SK-N-SH (cell line): Measurements from ENCODE around the gene CPAMD8. TPM values are rescaled to one million over a fixed set of nuclear protein-coding genes. Genes with fewer than 3 reads are reported as not detected.

Experiments
- CTCF ChIA-PET: fragments of 300-600, 350-600 bp; formaldehyde crosslinking; extraction: SDS; loops from one replicate; lab custom pipeline; 2021; lab: Yijun Ruan, JAX
- POLR2A ChIA-PET: fragments of 350-600 bp; sonication (Branson Sonifier 250); formaldehyde crosslinking; extraction: SDS; loops from one replicate; lab custom pipeline; 2020; ENCODE audit warnings: antibody characterized with exemption, inconsistent platforms; lab: Yijun Ruan, JAX
- DNase-seq: peaks from one replicate; pipeline ENCODE4 v3.0.0; 2012
- H2AFZ ChIP-seq: fragments of 200-600 bp; sonication (generic); 2 replicates; pipeline ENCODE4 v1.8.1; 2016; ENCODE audit warnings: antibody characterized with exemption, mild to moderate bottlenecking, low read depth
- H3F3A ChIP-seq: fragments of 200-600 bp; sonication (generic); replicated peaks from 2 replicates; pipeline ENCODE3; 2016; ENCODE audit warnings: antibody characterized with exemption, mild to moderate bottlenecking; ENCODE audit not compliant: insufficient read depth
- H3K27ac ChIP-seq, 2 experiments: fragments of 200-500 bp in 1 of 2; fragments of 200-600 bp in 1 of 2; sonication (Bioruptor generic) in 1 of 2; sonication (generic), shearing (Covaris generic) in 1 of 2; 2 replicates each; pipeline versions ENCODE4 v1.5.1 to v1.6.1; 2014 to 2016; ENCODE audit warnings: low read depth in 2 of 2, inconsistent platforms in 1 of 2, low read length in 1 of 2, mild to moderate bottlenecking in 1 of 2, mixed read lengths in 1 of 2
- H3K27me3 ChIP-seq: fragments of 200-600 bp; sonication (generic), shearing (Covaris generic); 2 replicates; pipeline ENCODE4 v1.6.1; 2016; ENCODE audit warnings: mixed run types; ENCODE audit not compliant: insufficient read depth
- H3K36me3 ChIP-seq, 2 experiments: fragments of 200-500 bp in 1 of 2; fragments of 200-600 bp in 1 of 2; sonication (Bioruptor generic) in 1 of 2; sonication (generic) in 1 of 2; replicated peaks in 1 of 2; 2 replicates each; pipeline versions ENCODE3 to v1.5.1; 2014 to 2016; ENCODE audit warnings: low read length in 1 of 2, mild to moderate bottlenecking in 1 of 2; ENCODE audit not compliant: insufficient read depth in 2 of 2, control insufficient read depth in 1 of 2
- H3K4me1 ChIP-seq, 2 experiments: fragments of 200-500 bp in 1 of 2; fragments of 200-600 bp in 1 of 2; sonication (Bioruptor generic) in 1 of 2; sonication (generic), shearing (Covaris generic) in 1 of 2; 2 replicates each; pipeline versions ENCODE4 v1.5.1 to v1.6.1; 2014 to 2016; ENCODE audit warnings: low read depth in 1 of 2, low read length in 1 of 2, mixed run types in 1 of 2; ENCODE audit not compliant: insufficient read depth in 2 of 2, control insufficient read depth in 1 of 2
- H3K4me2 ChIP-seq: fragments of 200-600 bp; sonication (generic), shearing (Covaris generic); 2 replicates; pipeline ENCODE4 v1.6.1; 2017; ENCODE audit warnings: mixed run types
- H3K4me3 ChIP-seq, 2 experiments: fragments of 200-500 bp in 1 of 2; fragments of 200-600 bp in 1 of 2; sonication (Bioruptor generic) in 1 of 2; sonication (generic), shearing (Covaris generic) in 1 of 2; 2 replicates each; pipeline versions ENCODE4 v1.5.1 to v1.8.1; 2014 to 2016; ENCODE audit warnings: low read depth in 2 of 2, inconsistent platforms in 1 of 2, low read length in 1 of 2, mild to moderate bottlenecking in 1 of 2, mixed read lengths in 1 of 2, moderate library complexity in 1 of 2
- H3K79me2 ChIP-seq: fragments of 200-600 bp; sonication (generic); 2 replicates; pipeline ENCODE4 v1.8.1; 2017; ENCODE audit warnings: mild to moderate bottlenecking; ENCODE audit not compliant: insufficient read depth
- H3K9ac ChIP-seq: fragments of 200-600 bp; sonication (generic); 2 replicates; pipeline ENCODE4 v1.6.1; 2017; ENCODE audit warnings: mixed run types
- H3K9me2 ChIP-seq: fragments of 200-600 bp; sonication (generic); 2 replicates; pipeline ENCODE4 v1.6.1; 2017; ENCODE audit warnings: mixed run types
- H3K9me3 ChIP-seq: fragments of 200-600 bp; sonication (generic); 2 replicates; pipeline ENCODE4 v1.6.1; 2017; ENCODE audit warnings: mixed run types, mild to moderate bottlenecking, moderate library complexity
- H4K20me1 ChIP-seq: fragments of 200-600 bp; sonication (generic); 2 replicates; pipeline ENCODE4 v1.6.1; 2017; ENCODE audit warnings: mild to moderate bottlenecking, mixed run types; ENCODE audit not compliant: insufficient read depth
- EZH2phosphoT487 ChIP-seq: fragments of 200-600 bp; sonication (generic); IDR thresholded peaks from 2 replicates; pipeline ENCODE4 v1.6.1; 2017; ENCODE audit warnings: low read depth, mixed run types, mild to moderate bottlenecking, antibody characterized with exemption, moderate library complexity, borderline replicate concordance
- FOSL2 ChIP-seq: IDR thresholded peaks from 2 replicates; pipeline ENCODE4 v1.4.0; 2012; ENCODE audit warnings: low read depth, mild to moderate bottlenecking, moderate library complexity, borderline replicate concordance
- FOXJ3 ChIP-seq: sonication (generic); formaldehyde crosslinking; IDR thresholded peaks from 2 replicates; pipeline ENCODE4 v1.5.1; 2020; ENCODE audit warnings: mild to moderate bottlenecking, missing genetic modification reagents
- MXI1 ChIP-seq: IDR thresholded peaks from 2 replicates; pipeline ENCODE4 v1.6.1; 2012; ENCODE audit warnings: mild to moderate bottlenecking, low read depth, low read length, improper control_type of control experiment
- NRF1 ChIP-seq: IDR thresholded peaks from 2 replicates; pipeline ENCODE4 v1.6.1; 2012; ENCODE audit warnings: low read depth, mild to moderate bottlenecking, low read length
- WGBS: methylation state at CpG from one replicate; pipeline ENCODE4 v1.1.6; 2017; ENCODE audit warnings: low lambda C conversion rate; 5-methylcytosine and 5-hydroxymethylcytosine counted together
- polyA plus RNA-seq, 3 experiments: library from polyadenylated mRNA; depleted of rRNA; stranded (reverse); fragments of >200 nt; gene quantifications; 2 replicates each; pipeline ENCODE4 v1.2.3, GENCODE V29; 2012
- TF ChIP-seq, protein P1 (sequence below): fragments of 200-600 bp; sonication (generic); IDR thresholded peaks from 2 replicates; pipeline ENCODE4 v1.6.1; 2017; ENCODE audit warnings: antibody characterized with exemption, mild to moderate bottlenecking, moderate library complexity

The CPAMD8 gene
- polyA plus RNA-seq, 1 of the 3 experiments (the other 2 are of a cell fraction): 1.2 TPM

DNA sequence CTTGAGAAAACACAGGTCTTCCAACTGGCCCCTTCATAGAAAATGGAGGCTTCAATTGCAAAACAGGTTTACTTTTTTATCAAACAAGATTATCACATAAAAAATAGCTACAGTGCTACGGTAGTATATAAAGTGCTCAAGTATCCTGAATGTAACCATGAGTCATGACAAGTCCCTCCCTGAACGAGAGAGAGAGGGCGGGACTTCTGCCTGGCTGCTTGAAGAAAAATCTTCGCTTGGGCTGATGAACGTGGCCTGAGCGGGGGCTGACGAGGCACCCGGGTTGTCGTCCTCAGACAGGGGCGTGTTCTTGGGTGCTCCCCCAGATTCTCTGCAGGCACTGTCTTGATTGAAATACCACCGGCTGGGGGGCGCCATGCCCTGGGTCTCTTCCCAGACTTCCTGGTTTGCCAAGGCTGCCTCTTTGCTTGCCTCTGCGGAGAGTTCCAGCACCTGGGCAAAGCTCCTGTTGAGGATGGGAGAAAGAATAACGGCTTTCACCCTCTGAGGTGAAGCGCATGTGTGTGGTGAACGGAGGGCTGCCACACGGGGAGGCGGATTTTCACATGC, 23.2 kb upstream of the CPAMD8 start:
- H3K4me2 ChIP-seq: no peak overlapping the region
- POLR2A ChIA-PET: no interaction called here

GRCh38 chr19:17048885-17049453, 22.4 kb upstream of the CPAMD8 start:
- 81% methylated on average over 8 of the region's 16 CpGs for WGBS
- DNase-seq: no peak
- Histone ChIP-seq H3K27me3 (no peaks in the 10 kb centered on the region), H3K27ac (no peak overlapping the region), H3K79me2 (no peaks in the 10 kb centered on the region), H3K4me1 (no peaks in the 10 kb centered on the region), H3K4me3 (no peak overlapping the region), H4K20me1 (no peaks in the 10 kb centered on the region), H3K9me3 (no peaks in the 10 kb centered on the region), H3K9ac (no peak overlapping the region), H3F3A (no peaks in the 10 kb centered on the region), H3K4me2 (no peak overlapping the region), H3K36me3 (peaks cover 2 to 8% of the 10 kb centered on the region in 2 experiments), H2AFZ (no peak overlapping the region), H3K9me2 (no peaks in the 10 kb centered on the region)
- TF ChIP-seq, protein P1, sequence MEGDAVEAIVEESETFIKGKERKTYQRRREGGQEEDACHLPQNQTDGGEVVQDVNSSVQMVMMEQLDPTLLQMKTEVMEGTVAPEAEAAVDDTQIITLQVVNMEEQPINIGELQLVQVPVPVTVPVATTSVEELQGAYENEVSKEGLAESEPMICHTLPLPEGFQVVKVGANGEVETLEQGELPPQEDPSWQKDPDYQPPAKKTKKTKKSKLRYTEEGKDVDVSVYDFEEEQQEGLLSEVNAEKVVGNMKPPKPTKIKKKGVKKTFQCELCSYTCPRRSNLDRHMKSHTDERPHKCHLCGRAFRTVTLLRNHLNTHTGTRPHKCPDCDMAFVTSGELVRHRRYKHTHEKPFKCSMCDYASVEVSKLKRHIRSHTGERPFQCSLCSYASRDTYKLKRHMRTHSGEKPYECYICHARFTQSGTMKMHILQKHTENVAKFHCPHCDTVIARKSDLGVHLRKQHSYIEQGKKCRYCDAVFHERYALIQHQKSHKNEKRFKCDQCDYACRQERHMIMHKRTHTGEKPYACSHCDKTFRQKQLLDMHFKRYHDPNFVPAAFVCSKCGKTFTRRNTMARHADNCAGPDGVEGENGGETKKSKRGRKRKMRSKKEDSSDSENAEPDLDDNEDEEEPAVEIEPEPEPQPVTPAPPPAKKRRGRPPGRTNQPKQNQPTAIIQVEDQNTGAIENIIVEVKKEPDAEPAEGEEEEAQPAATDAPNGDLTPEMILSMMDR: no peak
- ChIA-PET CTCF (interaction anchor here (0.6 to 1.4 kb wide), 2 partner anchors 75 to 277 kb away, joined by 3 read pairs; no protein-coding TSS in a partner anchor), POLR2A (no interaction called here)

More for the DNA sequence above, 23.2 kb upstream of the CPAMD8 start:
- CTCF ChIA-PET: interaction anchor here (1.4 kb wide), 1 partner anchor 278 kb away, joined by 3 read pairs; no protein-coding TSS in a partner anchor
- H2AFZ ChIP-seq: no peak overlapping the region
- DNase-seq: no peak
- H3K4me1 ChIP-seq: no peaks in the 10 kb centered on the region
- H3K79me2 ChIP-seq: no peaks in the 10 kb centered on the region
- H3K27ac ChIP-seq: no peak overlapping the region
- H3K9ac ChIP-seq: no peak overlapping the region
- 88% methylated on average over 17 of the region's 18 CpGs for WGBS
- H3K27me3 ChIP-seq: no peaks in the 10 kb centered on the region
- H3K4me3 ChIP-seq: no peak overlapping the region
- H3F3A ChIP-seq: no peaks in the 10 kb centered on the region
- H3K36me3 ChIP-seq: peaks cover 2 to 9% of the 10 kb centered on the region in 2 experiments
- no peaks in the 10 kb centered on the region for H3K9me3 ChIP-seq
- no peaks in the 10 kb centered on the region for H4K20me1 ChIP-seq
- TF ChIP-seq MXI1 (no peak), FOSL2 (peak; percentile 21; the same call in 1 of the 2 replicates)
- H3K9me2 ChIP-seq: no peaks in the 10 kb centered on the region

DNA sequence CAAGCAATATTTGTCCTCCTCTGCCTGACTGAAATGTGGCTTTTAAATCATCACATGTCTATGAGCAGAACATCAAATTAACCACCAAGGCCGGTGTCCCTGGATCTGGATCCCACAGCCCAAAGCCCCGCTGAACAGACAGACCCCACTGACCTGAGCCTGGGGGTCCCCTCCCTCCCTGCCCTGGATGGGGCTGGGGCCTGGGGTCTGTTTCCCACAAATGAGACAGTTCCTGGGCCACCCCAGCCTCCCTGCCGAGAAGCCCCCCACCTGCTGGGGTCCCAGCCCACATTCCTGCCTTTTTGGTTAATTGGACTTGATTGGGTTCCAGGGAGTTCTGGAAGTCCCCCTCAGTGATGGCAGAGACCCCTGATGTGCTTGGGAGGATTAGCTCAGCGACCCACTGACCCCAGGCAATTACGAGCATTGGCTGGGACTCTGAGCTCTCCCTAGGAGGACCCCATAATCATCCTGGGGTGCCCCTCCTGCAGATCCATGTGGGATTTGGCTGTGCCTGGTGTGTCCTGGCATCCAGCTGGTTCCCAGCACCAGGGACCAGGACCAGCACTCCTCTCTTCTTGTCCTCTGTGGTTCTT, 19.4 kb upstream of the CPAMD8 start:
- no peaks in the 10 kb centered on the region for H3F3A ChIP-seq
- no peak for DNase-seq

More for the DNA sequence above, 19.4 kb upstream of the CPAMD8 start:
- Histone ChIP-seq H2AFZ (no peak overlapping the region), H4K20me1 (no peaks in the 10 kb centered on the region), H3K9me3 (no peaks in the 10 kb centered on the region), H3K4me1 (no peaks in the 10 kb centered on the region; a peak in 1 of 4 replicates), H3K27ac (no peak overlapping the region), H3K36me3 (peaks cover 2 to 3% of the 10 kb centered on the region in 2 experiments), H3K9ac (no peak overlapping the region), H3K79me2 (no peaks in the 10 kb centered on the region), H3K9me2 (no peaks in the 10 kb centered on the region), H3K27me3 (no peaks in the 10 kb centered on the region; the same call in 1 of the 2 replicates), H3K4me3 (no peak overlapping the region), H3K4me2 (no peak overlapping the region)
- 76% methylated on average over 3 of the region's 5 CpGs for WGBS
- CTCF ChIA-PET: no interaction called here
- POLR2A ChIA-PET: no interaction called here
- TF ChIP-seq EZH2phosphoT487: no peak
- no peak for TF ChIP-seq FOXJ3
- no peak for TF ChIP-seq NRF1
- TF ChIP-seq, protein P1: no peak
